Naive B cell (primary cell): ENCODE measurements around the gene CHST4. TPM values are rescaled to one million over a fixed set of nuclear protein-coding genes. Genes with fewer than 3 reads are reported as not detected.
"Not testable (repeated sequence)": the region's sequence is repeated elsewhere in the genome, so short reads cannot be mapped to it uniquely, and the experiment has no call there.

Source experiments
- ATAC-seq, 2 donors: fragments of 150-1000 bp; cut with Tn5 transposase; 2 replicates each; pipeline ENCODE4 v1.10.0; 2021; ENCODE audit warnings: low read depth in 2 of 2, mild to moderate bottlenecking in 2 of 2, moderate library complexity in 2 of 2
- DNase-seq: peaks from one replicate; pipeline ENCODE4 v3.0.0; 2022
- H3K27ac Mint-ChIP-seq, 6 donors: one replicate each; pipeline ENCODE4 v1.8.0; 2020 to 2022; ENCODE audit warnings: mild to moderate bottlenecking in 6 of 6, mixed read lengths in 6 of 6, moderate library complexity in 5 of 6, inconsistent platforms in 2 of 6
- H3K27me3 Mint-ChIP-seq, 3 donors: one replicate each; pipeline ENCODE4 v1.8.0; 2021 to 2022; ENCODE audit warnings: mixed read lengths in 3 of 3, mild to moderate bottlenecking in 1 of 3
- H3K36me3 Mint-ChIP-seq, 2 donors: one replicate each; pipeline ENCODE4 v1.8.0; 2020 to 2022; ENCODE audit warnings: mixed read lengths in 2 of 2, inconsistent platforms in 1 of 2, mild to moderate bottlenecking in 1 of 2
- H3K4me1 Mint-ChIP-seq, 3 donors: one replicate each; pipeline ENCODE4 v1.8.0; 2020 to 2022; ENCODE audit warnings: mixed read lengths in 3 of 3, inconsistent platforms in 1 of 3, mild to moderate bottlenecking in 1 of 3, moderate library complexity in 1 of 3
- H3K4me3 Mint-ChIP-seq, 8 donors: one replicate each; pipeline ENCODE4 v1.8.0; 2020 to 2022; ENCODE audit warnings: mild to moderate bottlenecking in 8 of 8, mixed read lengths in 8 of 8, moderate library complexity in 8 of 8, inconsistent platforms in 2 of 8
- H3K9me3 Mint-ChIP-seq, 7 donors: one replicate each; pipeline ENCODE4 v1.8.0; 2020 to 2022; ENCODE audit warnings: mixed read lengths in 7 of 7, mild to moderate bottlenecking in 5 of 7, inconsistent platforms in 2 of 7, moderate library complexity in 1 of 7
- polyA plus RNA-seq, 6 donors: library from polyadenylated mRNA; unstranded; fragments of 300-500 nt; fragmentation: Illumina TruSeq; gene quantifications; one replicate each; pipeline ENCODE4 v1.2.3, GENCODE V29; 2021; ENCODE audit warnings: low read depth in 6 of 6

The CHST4 gene
- polyA plus RNA-seq, 6 donors from 2014 or later, result not detected

GRCh38 chr16:71499775-71500364 is 26.4 kb upstream of the CHST4 start:
- no peaks in the 10 kb centered on the region for H3K9me3 Mint-ChIP-seq
- no peak overlapping the region for H3K27ac Mint-ChIP-seq
- DNase-seq, result peak; percentile 53
- ATAC-seq, result peak; percentile 68 to 86
- no peaks in the 10 kb centered on the region for H3K36me3 Mint-ChIP-seq
- no peak overlapping the region for H3K4me3 Mint-ChIP-seq
- H3K4me1 Mint-ChIP-seq, result no peaks in the 10 kb centered on the region
- peaks cover 14 to 37% (median 27%) of the 10 kb centered on the region in 3 donors for H3K27me3 Mint-ChIP-seq

GRCh38 chr16:71500964-71501363 is 25.3 kb upstream of the CHST4 start:
- H3K4me1 Mint-ChIP-seq, result no peaks in the 10 kb centered on the region
- ATAC-seq, result no peak
- H3K9me3 Mint-ChIP-seq, result no peaks in the 10 kb centered on the region
- H3K4me3 Mint-ChIP-seq, result no peak overlapping the region
- no peaks in the 10 kb centered on the region for H3K36me3 Mint-ChIP-seq
- no peak for DNase-seq
- peaks cover 14 to 35% (median 23%) of the 10 kb centered on the region in 3 donors for H3K27me3 Mint-ChIP-seq
- H3K27ac Mint-ChIP-seq, result no peak overlapping the region

GRCh38 chr16:71501547-71501946 is 24.7 kb upstream of the CHST4 start:
- Mint-ChIP-seq H3K4me1 (no peaks in the 10 kb centered on the region), H3K27ac (no peak overlapping the region), H3K27me3 (peaks cover 14 to 35% (median 23%) of the 10 kb centered on the region in 3 donors), H3K9me3 (no peaks in the 10 kb centered on the region), H3K36me3 (no peaks in the 10 kb centered on the region), H3K4me3 (no peak overlapping the region)
- ATAC-seq (no peak), DNase-seq (no peak)

- not testable (repeated sequence) for H3K9me3 Mint-ChIP-seq, DNase-seq, H3K4me3 Mint-ChIP-seq, H3K27ac Mint-ChIP-seq, ATAC-seq, H3K4me1 Mint-ChIP-seq, H3K36me3 Mint-ChIP-seq
- H3K27me3 Mint-ChIP-seq, result peaks cover 20 to 29% (median 22%) of the 10 kb centered on the region in 3 donors
These were observed 22.2 kb upstream of the CHST4 start for GRCh38 chr16:71504051-71504450.

- H3K4me3 Mint-ChIP-seq, result no peak overlapping the region
- ATAC-seq, result no peak
- peaks cover 17 to 37% (median 20%) of the 10 kb centered on the region in 3 donors for H3K27me3 Mint-ChIP-seq
- no peak for DNase-seq
- no peaks in the 10 kb centered on the region for H3K36me3 Mint-ChIP-seq
- no peaks in the 10 kb centered on the region for H3K9me3 Mint-ChIP-seq
- peak overlapping the region in 1 of 6 donors; percentile 23 for H3K27ac Mint-ChIP-seq
- no peaks in the 10 kb centered on the region for H3K4me1 Mint-ChIP-seq
These were observed 21.3 kb upstream of the CHST4 start for GRCh38 chr16:71504901-71505300.

- DNase-seq, result no peak
- no peak overlapping the region for H3K27ac Mint-ChIP-seq
- H3K9me3 Mint-ChIP-seq, result no peaks in the 10 kb centered on the region
- H3K4me3 Mint-ChIP-seq, result no peak overlapping the region
- H3K36me3 Mint-ChIP-seq, result no peaks in the 10 kb centered on the region
- no peak for ATAC-seq
- no peaks in the 10 kb centered on the region for H3K4me1 Mint-ChIP-seq
- peaks cover 17 to 52% (median 27%) of the 10 kb centered on the region in 3 donors for H3K27me3 Mint-ChIP-seq
These were observed 19.2 kb upstream of the CHST4 start for GRCh38 chr16:71507061-71507460.

GRCh38 chr16:71513302-71513701 is 12.9 kb upstream of the CHST4 start:
- Mint-ChIP-seq H3K27me3 (peaks cover 22 to 67% (median 39%) of the 10 kb centered on the region in 3 donors), H3K9me3 (peaks cover 0 to 3% (median 0%) of the 10 kb centered on the region in 7 donors), H3K4me1 (peaks cover 0 to 5% (median 0%) of the 10 kb centered on the region in 3 donors), H3K27ac (no peak overlapping the region), H3K4me3 (no peak overlapping the region), H3K36me3 (no peaks in the 10 kb centered on the region)
- ATAC-seq (no peak), DNase-seq (no peak)

GRCh38 chr16:71514476-71514875 is 11.8 kb upstream of the CHST4 start:
- no peak for DNase-seq
- no peak overlapping the region for H3K27ac Mint-ChIP-seq
- peaks cover 0 to 5% (median 0%) of the 10 kb centered on the region in 3 donors for H3K4me1 Mint-ChIP-seq

GRCh38 chr16:71515026-71515425 is 11.2 kb upstream of the CHST4 start:
- no peak overlapping the region for H3K4me3 Mint-ChIP-seq
- peaks cover 0 to 3% (median 0%) of the 10 kb centered on the region in 7 donors for H3K9me3 Mint-ChIP-seq
- no peak overlapping the region for H3K27ac Mint-ChIP-seq
- peaks cover 22 to 58% (median 39%) of the 10 kb centered on the region in 3 donors for H3K27me3 Mint-ChIP-seq
- H3K4me1 Mint-ChIP-seq, result peaks cover 0 to 5% (median 0%) of the 10 kb centered on the region in 3 donors
- ATAC-seq (no peak), DNase-seq (no peak)
- H3K36me3 Mint-ChIP-seq, result no peaks in the 10 kb centered on the region

More at GRCh38 chr16:71514476-71514875, 11.8 kb upstream of the CHST4 start:
- peaks cover 0 to 3% (median 0%) of the 10 kb centered on the region in 7 donors for H3K9me3 Mint-ChIP-seq
- ATAC-seq, result no peak
- no peaks in the 10 kb centered on the region for H3K36me3 Mint-ChIP-seq
- H3K4me3 Mint-ChIP-seq, result no peak overlapping the region
- H3K27me3 Mint-ChIP-seq, result peaks cover 22 to 64% (median 39%) of the 10 kb centered on the region in 3 donors

GRCh38 chr16:71520550-71520949 is 5.7 kb upstream of the CHST4 start:
- peak overlapping the region in 1 of 6 donors; percentile 56 for H3K27ac Mint-ChIP-seq
- peaks cover 0 to 5% (median 0%) of the 10 kb centered on the region in 3 donors for H3K4me1 Mint-ChIP-seq
- DNase-seq (no peak), ATAC-seq (no peak)
- peaks cover 20 to 56% (median 42%) of the 10 kb centered on the region in 3 donors for H3K27me3 Mint-ChIP-seq
- no peaks in the 10 kb centered on the region for H3K9me3 Mint-ChIP-seq
- H3K4me3 Mint-ChIP-seq, result no peak overlapping the region
- no peaks in the 10 kb centered on the region for H3K36me3 Mint-ChIP-seq

- Mint-ChIP-seq H3K36me3 (no peaks in the 10 kb centered on the region), H3K27me3 (peaks cover 27 to 70% (median 39%) of the 10 kb centered on the region in 3 donors), H3K4me3 (no peak overlapping the region), H3K27ac (no peak overlapping the region), H3K9me3 (no peaks in the 10 kb centered on the region), H3K4me1 (peaks cover 5 to 6% (median 5%) of the 10 kb centered on the region in 3 donors)
- no peak for DNase-seq
- ATAC-seq, result no peak
These were observed 1.4 kb upstream of the CHST4 start for GRCh38 chr16:71524566-71525553.

- Mint-ChIP-seq H3K9me3 (no peaks in the 10 kb centered on the region), H3K27ac (no peak overlapping the region), H3K4me3 (peak overlapping the region in 1 of 8 donors; percentile 58), H3K27me3 (peaks cover 12 to 49% (median 19%) of the 10 kb centered on the region in 3 donors), H3K4me1 (peaks cover 5 to 6% (median 5%) of the 10 kb centered on the region in 3 donors), H3K36me3 (no peaks in the 10 kb centered on the region)
- DNase-seq (no peak), ATAC-seq (no peak)
These were observed 2.0 kb downstream of the CHST4 start for GRCh38 chr16:71528257-71528656.

- H3K9me3 Mint-ChIP-seq, result no peaks in the 10 kb centered on the region
- H3K27me3 Mint-ChIP-seq, result peaks cover 11 to 43% (median 19%) of the 10 kb centered on the region in 3 donors
- H3K4me3 Mint-ChIP-seq, result peak overlapping the region in 1 of 8 donors; percentile 30
- DNase-seq (no peak), ATAC-seq (no peak)
- H3K36me3 Mint-ChIP-seq, result no peaks in the 10 kb centered on the region
- H3K4me1 Mint-ChIP-seq, result peaks cover 5 to 6% (median 5%) of the 10 kb centered on the region in 3 donors
- no peak overlapping the region for H3K27ac Mint-ChIP-seq
These were observed 2.6 kb downstream of the CHST4 start for GRCh38 chr16:71528863-71529262.
